Loucy (cell line): ENCODE data around the gene AGAP1.

Source experiments
- H2AFZ ChIP-seq: fragments of 200-600 bp; sonication (generic); 2 replicates; pipeline ENCODE4 v1.6.0; 2016; ENCODE audit warnings: antibody characterized with exemption, mild to moderate bottlenecking, low read length, moderate library complexity
- H3F3A ChIP-seq: fragments of 200-600 bp; 2 replicates; pipeline ENCODE4 v1.6.0; 2016; ENCODE audit warnings: antibody characterized with exemption, low read depth, mild to moderate bottlenecking
- H3K27me3 ChIP-seq: fragments of 200-600 bp; sonication (generic); 2 replicates; pipeline ENCODE4 v1.6.1; 2014; ENCODE audit warnings: low read length, mild to moderate bottlenecking; ENCODE audit not compliant: insufficient read depth, poor library complexity, severe bottlenecking
- H3K36me3 ChIP-seq: fragments of 200-600 bp; sonication (generic); 2 replicates; pipeline ENCODE4 v1.6.1; 2016; ENCODE audit warnings: low read length; ENCODE audit not compliant: insufficient read depth
- H3K4me1 ChIP-seq: fragments of 200-600 bp; sonication (generic); 2 replicates; pipeline ENCODE4 v1.5.1; 2014; ENCODE audit warnings: low read length, mild to moderate bottlenecking; ENCODE audit not compliant: insufficient read depth, poor library complexity, severe bottlenecking
- H3K4me2 ChIP-seq: fragments of 200-600 bp; sonication (generic); 2 replicates; pipeline ENCODE4 v1.6.0; 2014; ENCODE audit warnings: antibody characterized with exemption, low read length, low read depth, mild to moderate bottlenecking; ENCODE audit not compliant: poor library complexity, severe bottlenecking
- H3K4me3 ChIP-seq: fragments of 200-600 bp; sonication (generic); 2 replicates; pipeline ENCODE4 v1.5.1; 2014; ENCODE audit warnings: low read length, mild to moderate bottlenecking, mixed read lengths; ENCODE audit not compliant: poor library complexity, severe bottlenecking
- H3K79me2 ChIP-seq: fragments of 200-600 bp; sonication (generic); 2 replicates; pipeline ENCODE4 v1.6.1; 2014; ENCODE audit warnings: low read length; ENCODE audit not compliant: insufficient read depth
- H3K9ac ChIP-seq: fragments of 200-600 bp; sonication (generic); 2 replicates; pipeline ENCODE4 v1.6.0; 2014; ENCODE audit warnings: mild to moderate bottlenecking, low read depth, low read length, moderate library complexity; ENCODE audit not compliant: poor library complexity, severe bottlenecking
- H3K9me2 ChIP-seq: fragments of 200-600 bp; sonication (generic); replicated peaks from 2 replicates; pipeline ENCODE4 v1.6.1; 2016; ENCODE audit warnings: low read depth, low read length, mixed read lengths
- H3K9me3 ChIP-seq: fragments of 200-600 bp; sonication (generic); 2 replicates; pipeline ENCODE4 v1.6.1; 2014; ENCODE audit warnings: mild to moderate bottlenecking, antibody characterized with exemption, low read length, low read depth; ENCODE audit not compliant: insufficient read depth
- H4K20me1 ChIP-seq: fragments of 200-600 bp; sonication (generic); 2 replicates; pipeline ENCODE4 v1.6.0; 2014; ENCODE audit warnings: antibody characterized with exemption, low read length, mild to moderate bottlenecking; ENCODE audit not compliant: insufficient read depth, poor library complexity, severe bottlenecking
- CTCF ChIP-seq: fragments of 200-600 bp; sonication (generic); conservative IDR thresholded peaks from 2 replicates; pipeline ENCODE4 v1.5.1; 2014; ENCODE audit warnings: mild to moderate bottlenecking, antibody characterized with exemption, low read length
- EZH2phosphoT487 ChIP-seq: fragments of 200-600 bp; IDR thresholded peaks from 2 replicates; pipeline ENCODE4 v1.6.1; 2018; ENCODE audit warnings: antibody characterized with exemption, mild to moderate bottlenecking, moderate library complexity, borderline replicate concordance

Gene AGAP1

GRCh38 chr2:235779444-235779896 is 285.6 kb downstream of the AGAP1 start:
- TF ChIP-seq EZH2phosphoT487 (no peak), CTCF (peak; percentile 93)
- no peak overlapping the region for H2AFZ ChIP-seq
- no peak overlapping the region for H3K4me3 ChIP-seq
- no peaks in the 10 kb centered on the region for H3K9me2 ChIP-seq
- H3F3A ChIP-seq, result no peaks in the 10 kb centered on the region
- H3K27me3 ChIP-seq, result no peaks in the 10 kb centered on the region
- H3K79me2 ChIP-seq, result no peaks in the 10 kb centered on the region
- no peaks in the 10 kb centered on the region for H3K36me3 ChIP-seq
- no peaks in the 10 kb centered on the region for H3K9me3 ChIP-seq
- H3K9ac ChIP-seq, result no peak overlapping the region
- no peaks in the 10 kb centered on the region for H4K20me1 ChIP-seq
- no peak overlapping the region for H3K4me2 ChIP-seq
- no peaks in the 10 kb centered on the region for H3K4me1 ChIP-seq

- Histone ChIP-seq H3K9ac (no peak overlapping the region), H3K4me3 (no peak overlapping the region), H3K79me2 (no peaks in the 10 kb centered on the region), H3K36me3 (no peaks in the 10 kb centered on the region), H3F3A (no peaks in the 10 kb centered on the region), H3K9me3 (no peaks in the 10 kb centered on the region), H3K4me1 (no peaks in the 10 kb centered on the region), H3K9me2 (no peaks in the 10 kb centered on the region), H3K27me3 (no peaks in the 10 kb centered on the region), H2AFZ (no peak overlapping the region), H4K20me1 (no peaks in the 10 kb centered on the region), H3K4me2 (no peak overlapping the region)
- no peak for TF ChIP-seq CTCF
- no peak for TF ChIP-seq EZH2phosphoT487
Observed at GRCh38 chr2:235780401-235780800, 286.6 kb downstream of the AGAP1 start.

GRCh38 chr2:235781775-235782174 is 287.9 kb downstream of the AGAP1 start:
- no peaks in the 10 kb centered on the region for H4K20me1 ChIP-seq
- H3K9me2 ChIP-seq, result no peaks in the 10 kb centered on the region
- H2AFZ ChIP-seq, result no peak overlapping the region
- H3F3A ChIP-seq, result no peaks in the 10 kb centered on the region
- H3K27me3 ChIP-seq, result no peaks in the 10 kb centered on the region
- no peaks in the 10 kb centered on the region for H3K4me1 ChIP-seq
- TF ChIP-seq EZH2phosphoT487 (no peak), CTCF (no peak)
- H3K36me3 ChIP-seq, result no peaks in the 10 kb centered on the region
- H3K9me3 ChIP-seq, result no peaks in the 10 kb centered on the region
- no peak overlapping the region for H3K4me3 ChIP-seq
- no peak overlapping the region for H3K4me2 ChIP-seq
- H3K79me2 ChIP-seq, result no peaks in the 10 kb centered on the region
- H3K9ac ChIP-seq, result no peak overlapping the region
